Astrocyte of the spinal cord (primary cell): ENCODE data around the gene RBBP5.

Experiments used
- DNase-seq: peaks from one replicate; pipeline ENCODE4 v3.0.0; 2011; ENCODE audit warnings: low read depth, low spot score
- H3K4me3 ChIP-seq: 2 replicates; pipeline ENCODE4 v1.5.1; 2011; ENCODE audit warnings: low read depth, mild to moderate bottlenecking, low read length, moderate library complexity
- CTCF ChIP-seq: IDR thresholded peaks from 2 replicates; pipeline ENCODE4 v1.5.1; 2012; ENCODE audit warnings: low read depth, mild to moderate bottlenecking, low read length, inconsistent platforms
- in situ Hi-C: cut with HindIII; loops from 2 replicates; pipeline ENCODE4 v1.10.0; 2017; ENCODE audit warnings: low sequenced_read_pairs

Gene RBBP5

GRCh38 chr1:205049479-205049878 is 72.3 kb downstream of the RBBP5 start:
- no peak overlapping the region for H3K4me3 ChIP-seq
- no peak for DNase-seq
- in situ Hi-C loops: no loop called here
- TF ChIP-seq CTCF: no peak

- in situ Hi-C loops: no loop called here
- no peak for TF ChIP-seq CTCF
- DNase-seq: no peak
- H3K4me3 ChIP-seq: no peak overlapping the region
Observed at GRCh38 chr1:205048382-205048781, 73.4 kb downstream of the RBBP5 start.

GRCh38 chr1:205047764-205048231 is 74.0 kb downstream of the RBBP5 start:
- no peak for DNase-seq
- no peak overlapping the region for H3K4me3 ChIP-seq
- in situ Hi-C loops: no loop called here
- TF ChIP-seq CTCF: no peak

- TF ChIP-seq CTCF: no peak
- in situ Hi-C loops: no loop called here
- no peak overlapping the region for H3K4me3 ChIP-seq
- DNase-seq: no peak
Observed at GRCh38 chr1:205046870-205047269, 74.9 kb downstream of the RBBP5 start.

- DNase-seq: no peak
- H3K4me3 ChIP-seq: no peak overlapping the region
- in situ Hi-C loops: no loop called here
- no peak for TF ChIP-seq CTCF
Observed at GRCh38 chr1:205045146-205045545, 76.6 kb downstream of the RBBP5 start.

- no peak for DNase-seq
- no peak overlapping the region for H3K4me3 ChIP-seq
- TF ChIP-seq CTCF: no peak
- in situ Hi-C loops: no loop called here
Observed at GRCh38 chr1:205044741-205045140, 77.0 kb downstream of the RBBP5 start.

- TF ChIP-seq CTCF: no peak
- H3K4me3 ChIP-seq: no peak overlapping the region
- no peak for DNase-seq
- in situ Hi-C loops: no loop called here
Observed at GRCh38 chr1:205043866-205044265, 77.9 kb downstream of the RBBP5 start.
